ENCODE results near the gene BAIAP2L2.

BAIAP2L2 gene

GRCh38 chr22:38107692-38108515, 2.6 kb downstream of the BAIAP2L2 start:
- no peak for DNase-seq (ENCODE audit: low read depth, low spot score)

DNA sequence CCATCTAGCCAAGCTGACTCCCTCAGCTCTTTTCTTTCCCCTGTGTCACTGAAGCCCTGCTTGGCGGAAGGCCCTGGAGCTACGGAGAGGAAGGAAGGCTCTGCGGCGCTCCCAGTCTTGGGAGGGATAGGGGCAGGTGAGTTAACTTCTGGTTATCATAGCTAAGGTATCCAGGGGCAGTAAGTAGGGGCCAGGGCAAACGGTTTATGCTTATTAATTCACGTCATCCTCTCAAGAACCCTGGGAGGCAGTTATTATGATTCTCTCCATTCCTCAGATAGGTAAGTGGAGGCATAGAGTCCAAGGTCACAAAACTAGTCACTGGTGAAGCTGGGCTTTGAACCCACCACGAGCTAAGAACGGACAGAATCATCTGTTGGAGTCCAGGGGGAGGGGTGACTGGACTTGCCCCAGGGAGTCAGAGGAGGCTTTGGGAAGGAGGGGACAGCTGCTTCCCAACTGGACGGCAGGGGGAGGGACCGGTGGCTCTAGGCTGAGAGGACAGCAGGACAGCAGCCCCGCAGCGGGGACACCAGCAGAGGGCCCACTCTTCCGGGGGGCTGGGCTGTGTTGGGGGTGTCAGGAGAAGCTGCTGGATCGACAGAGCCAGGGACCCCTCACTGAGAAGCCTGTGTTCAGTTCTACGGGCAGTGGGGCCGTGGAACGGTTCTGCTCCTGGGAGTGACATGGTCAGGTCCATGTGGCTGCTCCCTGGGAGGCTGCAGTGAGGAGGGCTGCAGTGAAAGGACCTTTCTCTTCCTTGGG, 3.5 kb downstream of the BAIAP2L2 start:
- no peak for DNase-seq (ENCODE audit: low read depth, low spot score)

GRCh38 chr22:38104084-38104483, 6.4 kb downstream of the BAIAP2L2 start:
- no peak for DNase-seq (ENCODE audit: low read depth, low spot score)

DNA sequence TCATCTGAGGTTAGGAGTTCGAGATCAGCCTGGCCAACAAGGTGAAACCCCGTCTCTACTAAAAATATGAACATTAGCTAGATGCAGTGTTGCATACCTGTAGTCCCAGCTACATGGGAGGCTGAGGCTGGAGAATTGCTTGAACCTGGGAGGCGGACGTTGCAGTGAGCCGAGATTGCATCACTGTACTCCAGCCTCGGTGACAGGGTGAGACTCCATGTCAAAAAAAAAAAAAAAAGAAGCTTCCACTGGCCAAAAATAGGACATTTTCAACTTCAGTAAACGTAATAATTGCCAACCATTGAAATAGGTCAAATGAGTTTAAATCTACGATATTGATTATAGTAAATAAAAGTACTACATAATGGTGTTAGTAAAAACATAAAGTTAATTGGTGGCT, 6.8 kb downstream of the BAIAP2L2 start:
- DNase-seq (ENCODE audit: low read depth, low spot score): no peak

GRCh38 chr22:38098410-38099249, 11.9 kb downstream of the BAIAP2L2 start:
- DNase-seq (ENCODE audit: low read depth, low spot score): no peak

DNA sequence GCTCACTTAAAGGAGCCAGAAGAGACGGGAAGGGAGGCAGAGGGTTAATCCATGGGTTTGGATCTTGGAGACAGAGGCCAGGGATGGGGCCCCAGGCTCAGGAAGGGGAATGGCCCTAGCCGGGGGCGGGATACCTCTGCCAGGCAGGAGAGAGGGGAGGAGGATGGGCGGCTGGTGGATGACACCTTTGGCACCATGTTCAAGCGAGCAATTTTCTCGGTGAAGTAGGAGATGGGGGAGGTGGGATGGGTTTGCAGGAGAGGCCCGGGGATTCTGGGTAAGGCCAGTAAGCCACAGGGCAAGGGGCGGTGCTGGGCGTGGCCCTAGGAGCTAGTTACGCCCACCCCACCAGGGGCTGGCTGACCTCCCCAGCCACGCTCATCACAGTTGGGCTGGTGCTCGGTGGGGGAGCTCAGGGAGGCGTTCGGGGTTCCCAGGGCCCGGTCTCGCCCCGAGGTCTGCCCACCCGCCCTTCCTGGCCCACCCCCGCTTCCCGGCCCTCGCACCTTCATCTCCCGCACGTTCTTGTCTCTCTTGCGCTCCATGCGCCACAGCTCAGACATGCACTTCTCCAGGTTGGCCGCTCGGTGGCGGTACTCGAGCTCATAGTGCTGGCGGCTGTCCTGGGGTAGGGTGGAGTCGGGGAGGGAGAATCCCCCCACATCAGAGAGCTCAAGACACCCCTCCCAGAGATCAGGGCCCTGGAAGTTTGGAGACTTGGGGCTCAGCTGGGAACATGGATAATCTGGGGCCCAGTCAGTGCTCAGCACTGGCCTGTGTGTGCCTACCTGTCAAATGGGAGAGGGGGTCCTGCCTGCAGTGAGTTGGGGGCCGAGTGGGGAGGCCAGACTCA, 12.7 kb downstream of the BAIAP2L2 start:
- DNase-seq (ENCODE audit: low read depth, low spot score): no peak

DNA sequence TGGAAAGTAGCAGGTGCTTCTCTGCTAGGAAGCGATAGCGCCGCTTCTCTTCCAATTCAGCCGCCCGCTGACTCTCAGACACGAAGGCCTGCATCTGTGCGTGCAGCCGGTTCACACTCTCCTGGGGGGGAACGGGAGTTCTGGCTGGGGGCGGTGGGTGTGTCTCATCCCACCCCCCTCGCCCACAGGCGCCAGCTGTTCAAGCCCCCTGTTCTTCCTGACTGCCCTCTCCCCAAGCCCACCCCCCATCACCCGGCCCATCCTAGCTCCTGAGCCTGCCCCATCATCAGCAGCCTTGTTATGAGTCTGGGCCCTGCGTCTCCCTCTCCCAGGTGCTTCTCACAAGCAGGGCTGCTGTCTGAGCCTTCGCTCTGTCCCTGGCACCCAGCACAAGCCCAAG, 13.4 kb downstream of the BAIAP2L2 start:
- no peak for DNase-seq (ENCODE audit: low read depth, low spot score)

DNA sequence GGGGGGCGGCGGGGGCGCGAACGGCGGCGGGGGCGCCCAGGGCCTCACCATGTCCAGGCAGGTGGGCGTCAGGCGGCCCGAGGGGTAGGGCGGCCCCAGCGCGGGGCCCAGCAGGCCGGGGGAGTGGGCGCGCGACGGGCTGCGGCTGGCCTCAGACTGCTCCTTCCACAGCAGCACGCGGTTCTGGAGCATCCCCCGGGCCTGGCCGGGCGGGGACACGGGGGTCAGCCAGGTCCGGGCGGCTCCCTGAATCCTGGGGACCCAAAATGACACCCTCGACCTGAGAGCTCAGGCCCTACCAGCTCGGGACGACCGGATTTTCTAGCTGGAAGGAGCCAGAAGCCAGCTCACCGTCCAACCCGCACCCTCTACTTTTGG, 21.0 kb downstream of the BAIAP2L2 start:
- DNase-seq (ENCODE audit: low read depth, low spot score): no peak

DNA sequence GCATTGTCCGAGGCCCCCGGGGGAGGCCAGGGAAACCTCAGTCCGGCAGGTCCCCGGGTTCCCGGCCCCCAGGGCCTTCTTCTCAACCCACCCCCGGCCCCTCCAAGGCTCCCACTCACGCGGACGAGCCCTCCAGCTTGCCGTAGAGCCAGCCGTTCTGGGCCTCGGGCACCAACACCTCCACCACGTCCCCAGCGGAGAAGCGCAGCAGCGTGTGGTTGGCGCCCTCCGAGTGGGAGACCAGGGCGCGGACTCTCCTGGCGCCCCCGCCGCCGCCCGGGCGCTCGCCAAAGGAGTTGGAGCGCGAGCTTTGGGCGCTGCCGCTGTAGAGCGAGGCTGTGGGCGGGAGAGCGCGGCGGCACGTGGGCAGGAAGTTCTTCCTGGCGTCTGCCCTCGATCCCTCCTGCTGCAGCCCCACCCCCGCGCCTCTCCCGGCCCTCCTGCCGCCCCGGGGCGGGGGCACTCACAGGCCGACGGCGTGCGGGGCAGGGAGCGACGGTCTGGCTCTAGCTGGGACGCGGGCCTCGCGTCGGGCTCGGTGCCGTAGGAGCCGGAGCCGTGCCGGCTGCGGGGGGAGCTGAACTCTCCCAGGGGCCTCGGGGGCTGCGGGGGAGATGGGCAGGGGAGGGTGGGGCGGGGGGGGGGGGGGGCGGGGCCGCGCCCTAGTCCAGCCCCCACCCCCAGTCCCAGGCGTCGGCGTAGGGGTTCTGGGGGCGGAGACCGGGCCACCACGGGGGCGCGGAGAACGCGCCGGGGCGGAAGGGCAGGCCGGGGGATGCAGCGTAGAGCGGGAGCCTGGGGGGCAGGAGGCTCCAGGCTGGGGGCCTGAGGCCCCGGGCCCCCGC, 21.6 kb downstream of the BAIAP2L2 start:
- DNase-seq (ENCODE audit: low read depth, low spot score): no peak

DNA sequence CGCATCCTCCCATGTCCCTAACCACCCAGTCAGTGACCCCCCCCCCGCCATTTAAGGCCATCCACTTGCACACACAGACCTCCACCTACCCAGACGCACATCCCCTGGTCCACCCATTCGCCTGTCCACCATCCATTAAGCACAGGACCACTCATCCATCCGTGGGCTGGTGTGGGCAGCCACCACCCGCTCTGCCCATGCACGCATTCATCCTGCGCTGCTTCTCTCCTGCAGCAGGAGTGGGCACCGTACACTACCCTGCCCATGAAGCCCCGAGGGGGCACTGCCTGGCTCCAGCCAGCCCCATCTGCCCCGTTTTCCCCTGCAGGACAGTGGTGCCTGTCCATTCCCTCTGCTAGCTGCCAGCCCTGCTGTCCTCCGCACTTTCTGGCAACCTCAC, 22.6 kb downstream of the BAIAP2L2 start:
- DNase-seq (ENCODE audit: low read depth, low spot score): no peak

DNA sequence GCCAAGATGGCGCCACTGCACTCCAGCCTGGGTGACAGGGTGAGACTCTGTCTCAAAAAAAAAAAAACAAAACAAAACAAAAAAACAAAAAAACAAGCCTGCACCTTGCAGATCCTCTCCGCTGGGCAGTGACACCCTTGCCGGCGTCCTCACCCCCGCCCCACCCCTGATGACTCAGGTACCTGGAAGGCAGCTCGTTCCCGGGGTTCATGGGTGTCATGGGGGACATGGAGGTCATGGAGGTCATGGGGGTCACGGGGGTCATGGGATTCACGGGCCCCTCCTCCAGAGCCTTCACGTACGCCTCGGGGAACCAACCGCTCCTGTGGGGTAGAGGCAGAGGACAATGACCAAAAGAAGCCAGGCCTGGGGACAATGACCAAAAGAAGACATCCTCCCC, 23.5 kb downstream of the BAIAP2L2 start:
- DNase-seq (ENCODE audit: low read depth, low spot score): no peak

DNA sequence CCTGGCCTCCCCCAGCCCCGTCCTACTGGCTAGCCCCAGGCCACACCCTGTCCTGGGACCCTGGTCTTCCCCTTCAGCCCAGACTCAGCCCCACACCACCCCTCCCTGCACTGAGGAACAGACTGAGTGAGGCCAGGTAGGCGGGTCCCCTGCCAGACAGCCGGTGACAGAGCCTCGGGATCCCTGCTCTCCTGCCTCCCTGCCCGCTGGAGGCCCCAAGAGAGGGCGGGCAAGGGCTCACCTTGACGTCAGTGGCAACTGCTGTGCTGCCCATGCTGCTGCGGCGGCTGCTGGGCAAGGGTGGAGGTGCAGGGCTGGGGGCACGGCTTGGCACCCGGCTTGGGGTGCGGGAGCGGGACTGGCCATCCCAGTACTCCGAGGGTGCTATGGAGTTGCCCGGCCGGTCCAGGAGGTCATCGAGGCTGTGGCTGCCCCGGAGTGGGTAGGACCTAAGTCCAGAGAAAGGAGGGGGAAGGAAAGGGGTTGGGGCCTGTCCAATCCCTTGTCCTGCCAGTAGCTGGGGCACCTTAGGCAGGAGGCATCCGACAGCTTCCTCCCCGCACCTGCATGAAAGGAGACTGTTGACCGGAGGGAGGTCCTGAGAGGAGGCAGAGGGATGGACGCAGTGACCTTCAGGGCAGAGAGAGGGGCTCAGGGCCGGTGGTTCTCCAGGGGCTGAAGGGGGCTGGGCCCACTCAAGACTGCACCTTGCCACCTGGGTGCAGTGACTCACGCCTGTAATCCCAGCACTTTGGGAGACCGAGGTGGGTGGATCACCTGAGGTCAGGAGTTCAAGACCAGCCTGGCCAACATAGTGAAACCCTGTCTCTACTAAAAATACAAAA, 24.3 kb downstream of the BAIAP2L2 start:
- no peak for DNase-seq (ENCODE audit: low read depth, low spot score)

GRCh38 chr22:38085501-38085900, 25.0 kb downstream of the BAIAP2L2 start:
- DNase-seq (ENCODE audit: low read depth, low spot score): no peak

GRCh38 chr22:38085056-38085455, 25.4 kb downstream of the BAIAP2L2 start:
- DNase-seq (ENCODE audit: low read depth, low spot score): no peak

DNA sequence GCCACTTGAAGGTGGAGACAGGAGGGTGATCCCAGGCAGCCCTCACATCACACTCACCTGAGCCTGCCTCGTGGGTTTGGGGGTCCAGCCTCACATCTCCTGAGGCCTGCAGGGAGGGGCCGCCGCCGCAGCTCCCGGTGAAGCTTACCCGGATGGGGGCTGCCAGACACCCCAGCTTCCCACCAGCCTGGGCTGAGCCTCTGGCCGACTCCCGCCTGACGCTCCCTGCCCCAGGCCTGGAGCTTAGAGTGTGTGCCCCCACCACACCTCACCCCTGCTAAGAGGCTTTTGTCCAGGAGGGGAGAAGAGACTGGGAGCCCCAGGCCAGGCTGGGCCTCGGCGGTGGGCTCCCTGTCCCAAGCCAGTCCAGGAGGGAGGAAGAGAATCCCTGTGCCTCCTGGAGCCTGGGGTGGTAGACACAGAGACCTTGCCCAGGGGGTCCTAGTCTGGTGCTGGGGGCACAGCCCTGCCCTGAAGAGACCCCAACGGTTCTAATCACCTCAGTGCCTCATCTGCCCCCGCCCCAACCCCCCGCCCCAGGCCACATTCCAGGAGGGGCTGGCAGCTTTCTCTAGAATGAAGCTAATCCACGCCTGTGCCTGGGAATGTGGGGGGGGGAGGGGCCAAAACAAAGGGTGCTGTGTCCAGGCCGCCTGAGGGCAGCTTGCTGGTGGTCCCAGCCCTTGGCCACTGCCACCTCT, 26.4 kb downstream of the BAIAP2L2 start, which contains the start of gene SLC16A8:
TSS of gene SLC16A8 (minus strand) at position 254 of the 701 bp plus-strand sequence. CDS start 1,311 bp downstream, outside the sequence.
- DNase-seq (ENCODE audit: low read depth, low spot score): no peak

DNA sequence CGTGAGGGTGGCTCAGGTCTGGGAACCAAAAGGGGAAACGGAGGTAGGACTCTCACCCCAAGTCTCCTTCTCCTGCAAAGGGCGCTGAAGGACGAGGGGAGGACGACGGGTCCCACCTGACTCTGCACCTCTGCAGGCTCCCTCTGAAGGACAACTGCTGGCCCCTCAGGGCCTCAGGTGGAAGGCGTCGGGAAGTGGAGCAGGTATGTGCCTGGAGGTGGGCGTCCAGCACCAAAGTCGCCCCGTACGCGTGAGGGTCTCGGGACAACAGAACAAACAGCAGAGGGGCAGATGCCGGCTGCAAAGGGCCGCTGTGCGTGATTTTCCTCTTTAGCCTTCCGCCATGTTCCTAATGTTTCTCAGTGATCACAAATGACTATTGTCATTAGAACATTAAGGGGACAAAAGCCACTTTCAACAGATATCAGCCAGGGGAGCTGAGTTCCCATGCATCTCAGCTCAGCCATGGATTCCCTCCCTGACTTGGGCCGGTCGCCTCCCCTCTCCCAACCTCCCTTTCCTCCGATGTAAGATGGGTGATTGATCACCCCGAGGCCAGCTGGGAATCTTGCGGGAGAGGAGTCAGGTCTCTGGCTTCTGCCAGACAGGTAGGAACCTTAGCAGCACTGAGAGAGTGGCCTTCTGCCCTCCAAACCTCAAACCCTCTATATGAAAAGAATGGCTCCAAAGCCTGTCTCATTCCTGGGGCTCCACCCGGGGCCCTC, 27.3 kb downstream of the BAIAP2L2 start:
- no peak for DNase-seq (ENCODE audit: low read depth, low spot score)

DNA sequence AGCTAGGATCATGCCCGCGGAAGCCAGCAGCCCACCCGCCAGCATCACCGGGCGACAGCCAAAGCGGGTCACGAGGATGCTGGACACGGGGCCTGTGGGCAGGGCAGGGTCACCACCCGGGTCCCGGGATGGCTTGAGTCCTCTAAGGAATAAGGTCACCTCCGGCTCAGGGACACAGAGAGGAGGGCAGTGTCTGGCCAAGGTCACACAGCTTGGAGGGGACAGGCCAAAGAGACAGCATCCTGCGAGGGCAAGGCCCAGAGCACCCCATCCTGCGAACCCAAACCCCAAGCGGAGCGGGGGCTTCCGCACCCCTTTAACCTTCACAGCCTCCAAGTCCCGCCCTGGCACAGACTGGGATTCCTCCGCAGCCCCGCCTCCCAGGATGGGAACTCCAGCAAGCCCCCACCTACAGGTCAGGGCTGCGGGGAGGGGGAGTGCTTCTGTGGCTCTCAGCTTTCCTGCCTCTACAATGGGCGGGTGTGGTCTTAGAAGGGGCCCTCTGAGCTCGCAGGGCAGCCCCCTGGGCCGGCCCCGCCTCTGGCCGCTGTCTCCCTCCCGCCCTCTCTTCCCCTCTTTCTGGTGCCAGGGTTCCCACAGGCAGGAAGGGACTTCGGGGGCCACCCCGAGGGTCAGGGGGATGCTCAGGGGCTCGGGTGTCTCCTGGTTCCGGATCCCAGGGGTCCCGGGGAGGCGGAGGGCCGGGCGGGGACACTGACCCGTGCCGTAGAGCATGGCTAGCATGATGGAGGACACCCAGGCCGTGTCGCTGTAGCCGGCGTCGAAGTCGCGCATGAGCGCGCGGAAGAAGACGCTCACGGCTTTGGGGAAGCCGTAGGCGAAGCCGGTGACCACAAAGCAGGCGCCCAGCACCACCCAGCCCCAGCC, 28.3 kb downstream of the BAIAP2L2 start:
- DNase-seq (ENCODE audit: low read depth, low spot score): no peak

Measured in activated CD4-positive, CD25-positive, alpha-beta regulatory T cell treated with anti-CD3 and anti-CD28 coated beads, Interleukin-2, amount 50 U/mL, for 16 hours (primary cell).